NCI-H2107 (cell line): Measurements from ENCODE around the gene RGS7.

Experiments
- DNase-seq: peaks from one replicate; lab custom pipeline; 2025; lab: John Stamatoyannopoulos, UW

RGS7 gene

GRCh38 chr1:241356519-241357365 lies at the start of gene RGS7:
RGS7 (minus strand) TSS chr1:241357205.
- peak; percentile 57 for DNase-seq

GRCh38 chr1:241406421-241406820 lies 49.4 kb upstream of the RGS7 start:
- no peak for DNase-seq

GRCh38 chr1:241401156-241401555 lies 44.2 kb upstream of the RGS7 start:
- no peak for DNase-seq

GRCh38 chr1:241396747-241397681 lies 40.0 kb upstream of the RGS7 start:
- no peak for DNase-seq

- no peak for DNase-seq
Measured at GRCh38 chr1:241391926-241392710, 35.1 kb upstream of the RGS7 start.

- no peak for DNase-seq
Measured at GRCh38 chr1:241390526-241390925, 33.5 kb upstream of the RGS7 start.

- no peak for DNase-seq
Measured at GRCh38 chr1:241389400-241389799, 32.4 kb upstream of the RGS7 start.

- DNase-seq: no peak
Measured at GRCh38 chr1:241387216-241387615, 30.2 kb upstream of the RGS7 start.

GRCh38 chr1:241376701-241377100 lies 19.7 kb upstream of the RGS7 start:
- no peak for DNase-seq

- no peak for DNase-seq
Measured at GRCh38 chr1:241375886-241376285, 18.9 kb upstream of the RGS7 start.

- DNase-seq: no peak
Measured at GRCh38 chr1:241366196-241366595, 9.2 kb upstream of the RGS7 start.

- no peak for DNase-seq
Measured at GRCh38 chr1:241362350-241362749, 5.3 kb upstream of the RGS7 start.

GRCh38 chr1:241357366-241358340 lies 648 bp upstream of the RGS7 start:
- DNase-seq: no peak

GRCh38 chr1:241356187-241356518 lies 852 bp downstream of the RGS7 start:
- DNase-seq: no peak

- no peak for DNase-seq
Measured at GRCh38 chr1:241355311-241356010, 1.5 kb downstream of the RGS7 start.

- DNase-seq: no peak
Measured at GRCh38 chr1:241352401-241352800, 4.6 kb downstream of the RGS7 start.

- DNase-seq: no peak
Measured at GRCh38 chr1:241351841-241352240, 5.2 kb downstream of the RGS7 start.

- DNase-seq: no peak
Measured at GRCh38 chr1:241343956-241344355, 13.0 kb downstream of the RGS7 start.

GRCh38 chr1:241336335-241336734 lies 20.7 kb downstream of the RGS7 start:
- no peak for DNase-seq

GRCh38 chr1:241332987-241333386 lies 24.0 kb downstream of the RGS7 start:
- DNase-seq: no peak
